NB4 (cell line): ENCODE measurements around the gene INTS1.

Experiments used
- DNase-seq: peaks from one replicate; pipeline ENCODE4 v3.0.0; 2010; ENCODE audit warnings: low read depth
- H3K4me3 ChIP-seq: one replicate; pipeline ENCODE4 v1.5.1; 2011; ENCODE audit warnings: mild to moderate bottlenecking, low read depth, low read length, moderate library complexity
- MAX ChIP-seq: IDR thresholded peaks from 2 replicates; pipeline ENCODE4 v1.6.1; 2011; ENCODE audit warnings: low read depth, low read length
- MYC ChIP-seq: IDR thresholded peaks from 2 replicates; pipeline ENCODE4 v1.6.1; 2011; ENCODE audit warnings: low read depth, low read length
- POLR2A ChIP-seq: IDR thresholded peaks from 2 replicates; pipeline ENCODE4 v1.6.1; 2011; ENCODE audit warnings: mild to moderate bottlenecking; ENCODE audit not compliant: insufficient read length; ENCODE audit errors: extremely low read depth
- TF ChIP-seq, protein P1 (sequence below): IDR thresholded peaks from one replicate; pipeline ENCODE4 v1.5.1; 2012; ENCODE audit warnings: low read depth, low read length

Gene INTS1

GRCh38 chr7:1483536-1484505 is 20.4 kb downstream of the INTS1 start:
- TF ChIP-seq POLR2A: no peak
- TF ChIP-seq, protein P1, sequence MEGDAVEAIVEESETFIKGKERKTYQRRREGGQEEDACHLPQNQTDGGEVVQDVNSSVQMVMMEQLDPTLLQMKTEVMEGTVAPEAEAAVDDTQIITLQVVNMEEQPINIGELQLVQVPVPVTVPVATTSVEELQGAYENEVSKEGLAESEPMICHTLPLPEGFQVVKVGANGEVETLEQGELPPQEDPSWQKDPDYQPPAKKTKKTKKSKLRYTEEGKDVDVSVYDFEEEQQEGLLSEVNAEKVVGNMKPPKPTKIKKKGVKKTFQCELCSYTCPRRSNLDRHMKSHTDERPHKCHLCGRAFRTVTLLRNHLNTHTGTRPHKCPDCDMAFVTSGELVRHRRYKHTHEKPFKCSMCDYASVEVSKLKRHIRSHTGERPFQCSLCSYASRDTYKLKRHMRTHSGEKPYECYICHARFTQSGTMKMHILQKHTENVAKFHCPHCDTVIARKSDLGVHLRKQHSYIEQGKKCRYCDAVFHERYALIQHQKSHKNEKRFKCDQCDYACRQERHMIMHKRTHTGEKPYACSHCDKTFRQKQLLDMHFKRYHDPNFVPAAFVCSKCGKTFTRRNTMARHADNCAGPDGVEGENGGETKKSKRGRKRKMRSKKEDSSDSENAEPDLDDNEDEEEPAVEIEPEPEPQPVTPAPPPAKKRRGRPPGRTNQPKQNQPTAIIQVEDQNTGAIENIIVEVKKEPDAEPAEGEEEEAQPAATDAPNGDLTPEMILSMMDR: no peak
- TF ChIP-seq MAX: no peak
- no peak for TF ChIP-seq MYC
- no peak overlapping the region for H3K4me3 ChIP-seq
- no peak for DNase-seq

DNA sequence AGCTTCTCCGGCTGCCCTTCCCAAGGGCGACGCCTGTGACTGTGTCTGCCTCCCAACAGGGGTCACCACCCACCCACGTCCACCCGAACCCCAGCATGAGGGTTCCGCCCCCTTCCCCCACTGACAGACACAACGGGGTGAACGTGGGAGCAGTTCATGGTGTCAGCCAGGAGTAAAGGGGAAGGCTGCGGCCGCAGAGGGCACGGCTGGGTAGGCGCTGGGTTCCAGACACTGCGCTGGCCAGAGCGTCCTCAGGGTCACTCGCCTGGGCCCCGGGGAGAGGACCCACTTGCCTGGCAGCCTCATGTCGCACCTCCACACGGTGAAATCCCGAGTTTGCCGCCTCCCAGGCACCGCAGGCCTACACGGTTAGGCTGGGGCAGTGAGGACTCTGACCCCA is 21.1 kb downstream of the INTS1 start:
- no peak for TF ChIP-seq MYC
- TF ChIP-seq POLR2A: no peak
- TF ChIP-seq, protein P1: no peak
- TF ChIP-seq MAX: no peak
- no peak for DNase-seq

GRCh38 chr7:1481300-1481699 is 22.9 kb downstream of the INTS1 start:
- no peak overlapping the region for H3K4me3 ChIP-seq
- no peak for DNase-seq
- no peak for TF ChIP-seq MYC
- no peak for TF ChIP-seq POLR2A
- TF ChIP-seq, protein P1: no peak
- no peak for TF ChIP-seq MAX

More for the DNA sequence above, 21.1 kb downstream of the INTS1 start:
- no peak overlapping the region for H3K4me3 ChIP-seq

DNA sequence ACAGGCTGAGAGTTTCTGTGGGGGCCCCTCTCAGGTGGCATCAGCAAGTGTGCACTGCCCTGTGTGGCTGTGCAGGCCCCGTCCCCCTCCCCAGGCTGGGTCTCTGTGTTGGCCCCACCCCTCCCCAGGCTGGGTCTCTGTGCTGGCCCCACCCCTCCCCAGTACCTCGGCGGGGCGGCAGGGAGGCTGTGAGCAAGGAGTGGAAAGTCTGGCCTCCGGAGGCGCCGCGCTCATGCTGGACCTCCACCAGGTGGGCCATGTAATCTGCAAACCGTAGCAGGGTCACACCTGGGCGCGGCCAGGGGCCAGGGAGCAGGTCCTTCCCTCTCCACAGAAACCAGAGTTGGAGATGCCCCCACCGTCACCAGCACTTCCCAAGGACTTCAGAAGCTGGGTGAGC is 23.5 kb downstream of the INTS1 start:
- DNase-seq: no peak
- no peak overlapping the region for H3K4me3 ChIP-seq
- TF ChIP-seq, protein P1: no peak
- no peak for TF ChIP-seq MYC
- TF ChIP-seq MAX: no peak
- no peak for TF ChIP-seq POLR2A

DNA sequence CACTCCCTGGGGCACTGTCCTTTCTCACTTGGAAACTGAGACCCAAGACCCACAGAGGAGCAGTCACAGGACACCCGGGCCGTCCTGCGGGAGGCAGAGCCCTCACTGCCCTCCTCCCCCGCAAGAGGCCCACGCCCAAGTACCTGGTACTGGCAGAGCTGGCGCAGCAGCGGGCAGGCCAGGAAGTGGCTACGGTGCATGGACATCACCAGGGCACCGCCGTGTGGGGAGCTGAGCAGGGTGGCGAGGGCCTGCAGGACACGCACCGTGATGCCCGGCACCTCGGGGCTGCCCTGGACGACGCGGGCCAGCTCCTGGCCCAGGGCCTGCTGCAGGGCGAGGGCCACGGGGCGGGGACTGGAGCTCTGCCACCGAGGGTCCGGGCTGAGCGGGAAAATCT is 24.9 kb downstream of the INTS1 start:
- no peak overlapping the region for H3K4me3 ChIP-seq
- TF ChIP-seq MAX (no peak), MYC (no peak), POLR2A (no peak)
- TF ChIP-seq, protein P1: no peak
- no peak for DNase-seq
